K562 (cell line): ENCODE data around the gene SFMBT2.

ENCODE experiments used
- RNF2 ChIP-seq: sonication (generic); IDR thresholded peaks from 2 replicates; pipeline ENCODE4 v1.6.1; 2016
- ZNF175 ChIP-seq: fragments of 200-800 bp; sonication (Bioruptor generic); IDR thresholded peaks from 2 replicates; pipeline ENCODE4 v1.6.1; 2016; ENCODE audit warnings: low read depth, mild to moderate bottlenecking, missing genetic modification characterization, missing compliant biosample characterization
- ZNF324 ChIP-seq: fragments of 250-450 bp; sonication (Bioruptor Pico); IDR thresholded peaks from 2 replicates; pipeline ENCODE4 v1.4.0; 2020; ENCODE audit warnings: mild to moderate bottlenecking
- TF ChIP-seq, protein P1 (sequence below): sonication (generic); formaldehyde crosslinking; IDR thresholded peaks from 2 replicates; pipeline ENCODE4 v1.8.0; 2022; ENCODE audit warnings: mild to moderate bottlenecking, missing genetic modification reagents
- TF ChIP-seq, protein P2 (sequence below), 3 experiments: IDR thresholded peaks in 2 of 3; conservative IDR thresholded peaks in 1 of 3; 2 replicates each; pipeline ENCODE4 v1.5.1; 2011 to 2012; ENCODE audit warnings: low read length in 3 of 3, mild to moderate bottlenecking in 3 of 3, control low read depth in 2 of 3, improper control_type of control experiment in 1 of 3, inconsistent platforms in 1 of 3, low read depth in 1 of 3, mixed read lengths in 1 of 3, moderate library complexity in 1 of 3; ENCODE audit not compliant: insufficient read depth in 2 of 3

DNA sequence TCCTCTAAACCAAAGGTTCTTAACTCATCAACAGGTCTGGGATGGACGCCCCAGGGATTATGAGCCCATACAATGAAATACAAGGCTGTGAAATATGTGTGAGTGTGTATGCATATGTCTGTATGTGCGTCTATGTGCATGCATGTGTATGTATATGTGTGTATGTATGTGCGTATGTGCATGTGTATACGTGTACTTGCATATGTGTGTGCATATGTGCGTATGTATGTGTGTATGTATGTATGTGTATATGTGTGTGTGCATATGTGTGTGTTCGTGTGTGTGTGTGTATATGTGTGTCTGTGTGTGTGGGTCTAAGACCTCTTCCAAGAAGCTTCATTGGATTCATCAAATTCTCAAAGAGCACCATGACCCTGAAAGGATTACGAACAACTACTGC lies 112.3 kb downstream of the SFMBT2 start:
- TF ChIP-seq ZNF175 (CRISPR knock-in tag) (no peak), RNF2 (no peak), ZNF324 (CRISPR knock-in tag) (no peak)
- TF ChIP-seq, protein P1, sequence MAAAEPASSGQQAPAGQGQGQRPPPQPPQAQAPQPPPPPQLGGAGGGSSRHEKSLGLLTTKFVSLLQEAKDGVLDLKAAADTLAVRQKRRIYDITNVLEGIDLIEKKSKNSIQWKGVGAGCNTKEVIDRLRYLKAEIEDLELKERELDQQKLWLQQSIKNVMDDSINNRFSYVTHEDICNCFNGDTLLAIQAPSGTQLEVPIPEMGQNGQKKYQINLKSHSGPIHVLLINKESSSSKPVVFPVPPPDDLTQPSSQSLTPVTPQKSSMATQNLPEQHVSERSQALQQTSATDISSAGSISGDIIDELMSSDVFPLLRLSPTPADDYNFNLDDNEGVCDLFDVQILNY: no peak
- TF ChIP-seq, protein P2, sequence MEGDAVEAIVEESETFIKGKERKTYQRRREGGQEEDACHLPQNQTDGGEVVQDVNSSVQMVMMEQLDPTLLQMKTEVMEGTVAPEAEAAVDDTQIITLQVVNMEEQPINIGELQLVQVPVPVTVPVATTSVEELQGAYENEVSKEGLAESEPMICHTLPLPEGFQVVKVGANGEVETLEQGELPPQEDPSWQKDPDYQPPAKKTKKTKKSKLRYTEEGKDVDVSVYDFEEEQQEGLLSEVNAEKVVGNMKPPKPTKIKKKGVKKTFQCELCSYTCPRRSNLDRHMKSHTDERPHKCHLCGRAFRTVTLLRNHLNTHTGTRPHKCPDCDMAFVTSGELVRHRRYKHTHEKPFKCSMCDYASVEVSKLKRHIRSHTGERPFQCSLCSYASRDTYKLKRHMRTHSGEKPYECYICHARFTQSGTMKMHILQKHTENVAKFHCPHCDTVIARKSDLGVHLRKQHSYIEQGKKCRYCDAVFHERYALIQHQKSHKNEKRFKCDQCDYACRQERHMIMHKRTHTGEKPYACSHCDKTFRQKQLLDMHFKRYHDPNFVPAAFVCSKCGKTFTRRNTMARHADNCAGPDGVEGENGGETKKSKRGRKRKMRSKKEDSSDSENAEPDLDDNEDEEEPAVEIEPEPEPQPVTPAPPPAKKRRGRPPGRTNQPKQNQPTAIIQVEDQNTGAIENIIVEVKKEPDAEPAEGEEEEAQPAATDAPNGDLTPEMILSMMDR (IDR thresholded peaks at IDR 0.05 in 2 of 3, conservative IDR thresholded peaks at IDR 0.05 in 1 of 3; ENCODE audit: insufficient read depth in 2 of 3, low read depth in 1 of 3, low read length in 3 of 3): no peak
